ENCODE results near the gene DAND5.

Gene DAND5

GRCh38 chr19:13003081-13003480 is 33.7 kb downstream of the DAND5 start:
- H3K4me2 ChIP-seq (ENCODE audit: low read length), result no peak overlapping the region
- H3F3A ChIP-seq (ENCODE audit: control insufficient read depth, insufficient read depth), result no peaks in the 10 kb centered on the region
- H3K27ac ChIP-seq (ENCODE audit: low read depth, low read length), result no peak overlapping the region
- H3K36me3 ChIP-seq (ENCODE audit: control insufficient read depth, low read length), result no peaks in the 10 kb centered on the region
- no peak overlapping the region for H3K4me3 ChIP-seq (ENCODE audit: low read length)
- no peaks in the 10 kb centered on the region for H4K20me1 ChIP-seq (ENCODE audit: control insufficient read depth, insufficient read depth, low read depth, low read length)
- H3K4me1 ChIP-seq (ENCODE audit: control insufficient read depth, low read length), result no peaks in the 10 kb centered on the region
- TF ChIP-seq, protein P1, sequence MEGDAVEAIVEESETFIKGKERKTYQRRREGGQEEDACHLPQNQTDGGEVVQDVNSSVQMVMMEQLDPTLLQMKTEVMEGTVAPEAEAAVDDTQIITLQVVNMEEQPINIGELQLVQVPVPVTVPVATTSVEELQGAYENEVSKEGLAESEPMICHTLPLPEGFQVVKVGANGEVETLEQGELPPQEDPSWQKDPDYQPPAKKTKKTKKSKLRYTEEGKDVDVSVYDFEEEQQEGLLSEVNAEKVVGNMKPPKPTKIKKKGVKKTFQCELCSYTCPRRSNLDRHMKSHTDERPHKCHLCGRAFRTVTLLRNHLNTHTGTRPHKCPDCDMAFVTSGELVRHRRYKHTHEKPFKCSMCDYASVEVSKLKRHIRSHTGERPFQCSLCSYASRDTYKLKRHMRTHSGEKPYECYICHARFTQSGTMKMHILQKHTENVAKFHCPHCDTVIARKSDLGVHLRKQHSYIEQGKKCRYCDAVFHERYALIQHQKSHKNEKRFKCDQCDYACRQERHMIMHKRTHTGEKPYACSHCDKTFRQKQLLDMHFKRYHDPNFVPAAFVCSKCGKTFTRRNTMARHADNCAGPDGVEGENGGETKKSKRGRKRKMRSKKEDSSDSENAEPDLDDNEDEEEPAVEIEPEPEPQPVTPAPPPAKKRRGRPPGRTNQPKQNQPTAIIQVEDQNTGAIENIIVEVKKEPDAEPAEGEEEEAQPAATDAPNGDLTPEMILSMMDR (IDR thresholded peaks at IDR 0.05; ENCODE audit: low read depth, low read length, poor library complexity, severe bottlenecking), result no peak
- TF ChIP-seq EZH2phosphoT487 (IDR thresholded peaks at IDR 0.05; ENCODE audit: borderline replicate concordance, low read length), result no peak
- no peaks in the 10 kb centered on the region; the same call in 1 of the 2 replicates for H3K27me3 ChIP-seq (ENCODE audit: control insufficient read depth, low read length)
- no peaks in the 10 kb centered on the region for H3K79me2 ChIP-seq (ENCODE audit: control insufficient read depth, low read length)
- no peaks in the 10 kb centered on the region for H3K9me2 ChIP-seq (replicated peaks; ENCODE audit: control insufficient read depth, low read length)
- no peaks in the 10 kb centered on the region for H3K9me3 ChIP-seq (ENCODE audit: control insufficient read depth, insufficient read depth, low read length)

DNA sequence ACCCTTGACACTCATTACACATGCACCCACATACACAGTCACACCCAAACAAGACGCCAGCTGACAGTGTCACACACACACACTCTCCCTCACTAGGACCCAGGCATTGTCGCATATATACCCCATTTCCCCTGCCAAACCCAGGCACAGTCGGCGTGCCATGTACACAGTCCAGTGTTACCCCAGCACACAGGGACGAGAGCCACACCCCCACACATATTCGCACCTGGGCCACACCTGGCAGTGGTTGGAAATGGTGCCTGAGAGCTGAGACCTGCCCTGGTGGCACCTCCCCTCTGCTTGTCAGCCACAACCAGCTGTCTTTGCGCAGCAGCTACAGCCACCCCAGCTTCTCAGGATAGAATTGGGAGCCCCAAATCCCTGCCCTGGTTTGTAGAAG is 34.9 kb downstream of the DAND5 start:
- no peaks in the 10 kb centered on the region; the same call in 1 of the 2 replicates for H3K27me3 ChIP-seq (ENCODE audit: control insufficient read depth, low read length)

DNA sequence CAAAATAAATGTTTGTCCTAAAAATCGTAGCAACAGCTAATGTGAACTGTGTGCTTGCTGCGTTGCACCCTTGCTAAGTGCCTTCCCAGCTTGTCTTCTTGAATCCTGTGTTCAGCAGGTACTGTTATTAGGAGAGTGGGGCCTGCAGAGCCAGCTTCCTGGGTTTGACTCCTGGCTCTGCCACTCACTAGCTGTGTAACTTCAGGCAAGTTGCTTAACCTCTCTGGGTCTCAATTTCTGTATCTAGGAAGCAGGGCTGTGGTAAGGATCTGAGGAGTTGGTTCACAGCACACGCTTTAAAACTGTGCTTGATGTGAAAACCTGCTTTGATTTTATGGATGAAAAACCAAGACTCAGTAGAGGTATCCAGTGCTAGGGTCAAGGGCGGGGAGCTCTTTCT is 35.9 kb downstream of the DAND5 start:
- Histone ChIP-seq H3K79me2 (ENCODE audit: control insufficient read depth, low read length) (no peaks in the 10 kb centered on the region), H4K20me1 (ENCODE audit: control insufficient read depth, insufficient read depth, low read depth, low read length) (no peaks in the 10 kb centered on the region), H3K4me3 (ENCODE audit: low read length) (no peak overlapping the region), H3K4me2 (ENCODE audit: low read length) (no peak overlapping the region), H3K27me3 (ENCODE audit: control insufficient read depth, low read length) (no peaks in the 10 kb centered on the region; the same call in 1 of the 2 replicates), H3K4me1 (ENCODE audit: control insufficient read depth, low read length) (no peaks in the 10 kb centered on the region), H3K9me2 (replicated peaks; ENCODE audit: control insufficient read depth, low read length) (no peaks in the 10 kb centered on the region), H3K36me3 (ENCODE audit: control insufficient read depth, low read length) (no peaks in the 10 kb centered on the region), H3F3A (ENCODE audit: control insufficient read depth, insufficient read depth) (no peaks in the 10 kb centered on the region), H3K9me3 (ENCODE audit: control insufficient read depth, insufficient read depth, low read length) (no peaks in the 10 kb centered on the region), H3K27ac (ENCODE audit: low read depth, low read length) (no peak overlapping the region)
- TF ChIP-seq, protein P1 (IDR thresholded peaks at IDR 0.05; ENCODE audit: low read depth, low read length, poor library complexity, severe bottlenecking), result no peak
- no peak for TF ChIP-seq EZH2phosphoT487 (IDR thresholded peaks at IDR 0.05; ENCODE audit: borderline replicate concordance, low read length)

More for the DNA sequence above, 34.9 kb downstream of the DAND5 start:
- no peaks in the 10 kb centered on the region for H3K36me3 ChIP-seq (ENCODE audit: control insufficient read depth, low read length)
- H3K79me2 ChIP-seq (ENCODE audit: control insufficient read depth, low read length), result no peaks in the 10 kb centered on the region
- H3K4me2 ChIP-seq (ENCODE audit: low read length), result no peak overlapping the region
- H3K27ac ChIP-seq (ENCODE audit: low read depth, low read length), result no peak overlapping the region
- TF ChIP-seq EZH2phosphoT487 (IDR thresholded peaks at IDR 0.05; ENCODE audit: borderline replicate concordance, low read length), result no peak
- TF ChIP-seq, protein P1 (IDR thresholded peaks at IDR 0.05; ENCODE audit: low read depth, low read length, poor library complexity, severe bottlenecking), result no peak
- H3K4me3 ChIP-seq (ENCODE audit: low read length), result no peak overlapping the region
- H4K20me1 ChIP-seq (ENCODE audit: control insufficient read depth, insufficient read depth, low read depth, low read length), result no peaks in the 10 kb centered on the region
- no peaks in the 10 kb centered on the region for H3K9me2 ChIP-seq (replicated peaks; ENCODE audit: control insufficient read depth, low read length)
- no peaks in the 10 kb centered on the region for H3K4me1 ChIP-seq (ENCODE audit: control insufficient read depth, low read length)
- no peaks in the 10 kb centered on the region for H3K9me3 ChIP-seq (ENCODE audit: control insufficient read depth, insufficient read depth, low read length)
- no peaks in the 10 kb centered on the region for H3F3A ChIP-seq (ENCODE audit: control insufficient read depth, insufficient read depth)
